Tibial nerve (tissue), 4 donors: ENCODE data around the gene GGCX.

Experiments
- CTCF ChIP-seq, 5 experiments: fragments of 200-600 bp in 3 of 5; fragments of 450-650 bp in 2 of 5; sonication (generic) in 3 of 5; IDR thresholded peaks; one replicate each; pipeline ENCODE4 v1.5.1; 2016 to 2019; ENCODE audit warnings: antibody characterized with exemption in 5 of 5, mild to moderate bottlenecking in 3 of 5, moderate library complexity in 2 of 5
- EP300 ChIP-seq, 2 donors: sonication (generic); formaldehyde crosslinking; IDR thresholded peaks; one replicate each; pipeline ENCODE4 v1.6.1; 2017; ENCODE audit warnings: antibody characterized with exemption in 2 of 2, mild to moderate bottlenecking in 1 of 2
- POLR2A ChIP-seq, 2 donors: fragments of 450-650 bp; IDR thresholded peaks; one replicate each; pipeline ENCODE4 v1.6.1; 2017; ENCODE audit warnings: antibody characterized with exemption in 2 of 2, mild to moderate bottlenecking in 2 of 2, moderate library complexity in 2 of 2

DNA sequence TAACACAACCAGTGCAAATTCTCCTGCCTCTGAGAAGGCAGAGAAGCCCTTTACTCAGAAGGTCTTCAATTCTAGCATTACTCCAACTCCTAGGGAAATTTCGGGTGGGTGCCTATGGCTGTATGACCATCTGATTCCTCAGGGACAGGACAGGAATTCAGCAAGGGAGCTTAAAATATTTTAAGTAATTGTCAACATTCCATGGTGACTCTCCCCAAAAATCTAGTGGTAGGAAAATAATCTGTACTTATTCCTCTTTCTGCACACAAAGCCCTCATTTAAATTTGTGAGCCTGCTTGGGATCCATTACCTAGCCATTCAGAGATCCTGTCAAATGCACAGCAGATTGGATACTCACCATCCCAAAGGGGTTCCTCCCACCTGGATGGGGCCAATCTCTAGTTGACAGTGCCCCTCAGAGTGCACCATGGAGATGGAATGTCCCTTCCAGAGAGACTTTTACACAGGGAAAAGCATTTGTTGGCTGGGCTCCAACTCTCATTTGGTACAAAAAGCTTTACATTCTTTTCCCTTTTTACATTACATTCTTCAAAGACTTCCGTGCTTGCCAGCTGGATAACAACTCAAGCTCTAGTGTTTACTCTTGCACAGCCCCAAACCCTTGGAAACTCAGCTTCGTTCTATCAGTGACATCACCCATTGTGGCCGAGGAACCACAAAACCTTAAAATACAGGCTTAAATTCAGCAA lies 44.3 kb upstream of the GGCX start:
- no peak for TF ChIP-seq CTCF (IDR thresholded peaks at IDR 0.05)
- TF ChIP-seq POLR2A (IDR thresholded peaks at IDR 0.05) = no peak
- TF ChIP-seq EP300 (IDR thresholded peaks at IDR 0.05) = no peak
